Right lobe of liver (tissue), 6 donors: ENCODE data around the gene ANGPTL4. TPM values are rescaled to one million over a fixed set of nuclear protein-coding genes. Genes with fewer than 3 reads are reported as not detected.
A peak's percentile ranks its signal among the peaks of the same experiment; 100 is the strongest.
"Not testable (repeated sequence)": the region's sequence is repeated elsewhere in the genome, so short reads cannot be mapped to it uniquely, and the experiment has no call there.

Experiments used
- ATAC-seq, 4 donors: fragments of 200-7000 bp; cut with Tn5 transposase; one replicate each; pipeline ENCODE4 v1.9.1; 2020; ENCODE audit warnings: mild to moderate bottlenecking in 4 of 4, moderate library complexity in 4 of 4
- DNase-seq, 3 donors: peaks; one replicate each; pipeline ENCODE4 v3.0.0-alpha.2; 2020
- H3K27ac ChIP-seq, 3 donors: fragments of 200-600 bp; one replicate each; pipeline ENCODE4 v1.8.0; 2022
- H3K27me3 ChIP-seq, 2 donors: fragments of 200-600 bp; one replicate each; pipeline ENCODE4 v1.8.0; 2022
- H3K36me3 ChIP-seq, 4 donors: fragments of 200-600 bp; sonication (generic) in 1 of 4; one replicate each; pipeline versions ENCODE4 v1.5.1 to v1.8.0; 2017 to 2022; ENCODE audit warnings: control low read depth in 1 of 4
- H3K4me1 ChIP-seq, 4 donors: fragments of 200-600 bp; sonication (generic) in 1 of 4; one replicate each; pipeline versions ENCODE4 v1.5.1 to v1.8.0; 2017 to 2022; ENCODE audit warnings: control low read depth in 1 of 4
- H3K4me3 ChIP-seq, 3 donors: fragments of 200-600 bp; one replicate each; pipeline ENCODE4 v1.8.0; 2022
- H3K9me3 ChIP-seq, 4 donors: fragments of 200-600 bp; sonication (generic) in 1 of 4; one replicate each; pipeline versions ENCODE4 v1.5.1 to v1.8.0; 2017 to 2022; ENCODE audit warnings: control low read depth in 1 of 4
- CTCF ChIP-seq, 4 donors: fragments of 200-600 bp in 3 of 4; fragments of 450-650 bp in 1 of 4; IDR thresholded peaks; one replicate each; pipeline versions ENCODE4 v1.5.1 to v1.8.0; 2016 to 2022; ENCODE audit warnings: antibody characterized with exemption in 4 of 4, mild to moderate bottlenecking in 2 of 4
- POLR2A ChIP-seq: fragments of 450-650 bp; IDR thresholded peaks from one replicate; pipeline ENCODE4 v1.6.1; 2017; ENCODE audit warnings: antibody characterized with exemption, mild to moderate bottlenecking
- WGBS: methylation state at CpG from one replicate; pipeline ENCODE4 v1.1.6; 2018; ENCODE audit warnings: low coverage, low lambda C conversion rate; ENCODE audit not compliant: insufficient coverage; ENCODE audit errors: missing lambda C conversion rate; 5-methylcytosine and 5-hydroxymethylcytosine counted together
- intact Hi-C, 2 donors: fragments of 100-400 bp; cut with DNase I; formaldehyde crosslinking; loops; one replicate each; pipeline versions ENCODE4 v1.11.2 to v1.14.1; 2022
- total RNA-seq, 6 experiments: library from RNA; depleted of rRNA in 2 of 6; stranded (reverse); fragments of >200 nt in 2 of 6; fragmentation: NEBNext Ultra II Directional in 3 of 6; extraction: Animal tissue kit (Norgen Biotek cat#: 25700) in 3 of 6; gene quantifications; one replicate each; pipeline versions ENCODE4 v1.1.0 to v1.2.4, GENCODE V29; 2016 to 2023
- donor health status: DM: no; HTN: yes; CAD: no.
- donor health status: DM: no; HTN: no; CAD: no.
- donor health status: DM: no; HTN: no; CAD: no.
- donor health status: DM: no; HTN: yes; CAD: no.
- donor health status: DM: no; HTN: yes; CAD: no.

Gene ANGPTL4
- total RNA-seq, 6 experiments from 2014 or later = 2.3 to 204 (median 125) TPM

- WGBS = 32% methylated on average over 11 of the region's 14 CpGs
- no peak for ATAC-seq
- no peak for DNase-seq
- Histone ChIP-seq H3K27ac (peak overlapping the region; percentile 40 to 72 (median 68)), H3K4me3 (peak overlapping the region; percentile 12 to 55 (median 52)), H3K36me3 (no peaks in the 10 kb centered on the region), H3K4me1 (peaks cover 0 to 9% (median 0%) of the 10 kb centered on the region in 4 donors), H3K27me3 (no peaks in the 10 kb centered on the region), H3K9me3 (no peaks in the 10 kb centered on the region)
- intact Hi-C loops = no loop called here
- TF ChIP-seq CTCF (IDR thresholded peaks at IDR 0.05) = no peak
- no peak for TF ChIP-seq POLR2A
These were observed 21.7 kb upstream of the ANGPTL4 start for GRCh38 chr19:8342316-8342683.

GRCh38 chr19:8342684-8343482 is 21.1 kb upstream of the ANGPTL4 start, which contains the start of gene KANK3:
Gene KANK3 (minus strand): TSS chr19:8343262. CDS start chr19:8337828, 5,434 bp downstream.
- peak; percentile 96 to 99 (median 98) for ATAC-seq
- peaks cover 0 to 9% (median 0%) of the 10 kb centered on the region in 4 donors for H3K4me1 ChIP-seq
- 7% methylated on average over 25 of the region's 65 CpGs for WGBS
- no peaks in the 10 kb centered on the region for H3K9me3 ChIP-seq
- peak within 1 kb of the TSS; percentile 39 to 55 (median 52) for H3K4me3 ChIP-seq
- intact Hi-C loops = no loop called here
- peak within 1 kb of the TSS; percentile 40 to 72 (median 68) for H3K27ac ChIP-seq
- peak; percentile 99 to 100 (median 99) for DNase-seq
- TF ChIP-seq POLR2A = peak; percentile 74
- TF ChIP-seq CTCF (IDR thresholded peaks at IDR 0.05) = peak in 1 of 4 donors; percentile 7
- no peaks in the 10 kb centered on the region for H3K27me3 ChIP-seq
- no peaks in the 10 kb centered on the region for H3K36me3 ChIP-seq

- Histone ChIP-seq H3K9me3 (no peaks in the 10 kb centered on the region), H3K36me3 (no peaks in the 10 kb centered on the region), H3K4me1 (peaks cover 0 to 9% (median 0%) of the 10 kb centered on the region in 4 donors), H3K27me3 (no peaks in the 10 kb centered on the region), H3K27ac (no peak overlapping the region), H3K4me3 (peak overlapping the region in 2 of 3 donors; percentile 39 to 55)
- ATAC-seq = no peak
- no peak for TF ChIP-seq POLR2A
- 20% methylated on average over 2 of the region's 11 CpGs for WGBS
- DNase-seq = no peak
- intact Hi-C loops = no loop called here
These were observed 20.5 kb upstream of the ANGPTL4 start for GRCh38 chr19:8343483-8343844.

GRCh38 chr19:8349629-8350372 is 14.2 kb upstream of the ANGPTL4 start:
- H3K27ac ChIP-seq, H3K36me3 ChIP-seq, H3K4me1 ChIP-seq, H3K27me3 ChIP-seq, DNase-seq, H3K4me3 ChIP-seq, ATAC-seq, H3K9me3 ChIP-seq: not testable (repeated sequence)
- intact Hi-C loops = loop anchor here in 1 of 2 donors (10.0 kb wide), 1 partner anchor 55 kb away; no protein-coding TSS in a partner anchor
- WGBS = 68% methylated on average over 6 of the region's 8 CpGs

- no peak for DNase-seq
- intact Hi-C loops = loop anchor here in 1 of 2 donors (10.0 kb wide), 1 partner anchor 53 kb away; no protein-coding TSS in a partner anchor
- no peak overlapping the region for H3K4me3 ChIP-seq
- H3K9me3 ChIP-seq = no peaks in the 10 kb centered on the region
- H3K27ac ChIP-seq = no peak overlapping the region
- no peaks in the 10 kb centered on the region for H3K36me3 ChIP-seq
- ATAC-seq = no peak
- 67% methylated on average over 4 of the region's 10 CpGs for WGBS
- H3K4me1 ChIP-seq = peaks cover 0 to 27% (median 12%) of the 10 kb centered on the region in 4 donors
- TF ChIP-seq POLR2A = no peak
- no peak for TF ChIP-seq CTCF (IDR thresholded peaks at IDR 0.05)
- H3K27me3 ChIP-seq = no peaks in the 10 kb centered on the region
These were observed 11.7 kb upstream of the ANGPTL4 start for GRCh38 chr19:8352134-8352827.

GRCh38 chr19:8352845-8353244 is 11.1 kb upstream of the ANGPTL4 start:
- H3K4me1 ChIP-seq = peaks cover 0 to 29% (median 15%) of the 10 kb centered on the region in 4 donors
- not testable (repeated sequence) for H3K4me3 ChIP-seq, H3K36me3 ChIP-seq, H3K9me3 ChIP-seq, ATAC-seq, DNase-seq, H3K27me3 ChIP-seq, H3K27ac ChIP-seq
- intact Hi-C loops = loop anchor here in 1 of 2 donors (10.0 kb wide), 1 partner anchor 52 kb away; no protein-coding TSS in a partner anchor
- 59% methylated on average over 5 of the region's 5 CpGs for WGBS
